HepG2 (cell line): ENCODE results near the gene CMIP. TPM values are rescaled to one million over a fixed set of nuclear protein-coding genes. Genes with fewer than 3 reads are reported as not detected.
A peak's percentile ranks its signal among the peaks of the same experiment; 100 is the strongest.

Experiments used
- ATAC-seq: fragments of 200-7000 bp; cut with Tn5 transposase; 3 replicates; pipeline ENCODE4 v1.9.1; 2020; ENCODE audit warnings: mild to moderate bottlenecking, moderate library complexity
- BruUV-seq: library from RNA; stranded (reverse); fragments of 400-500 nt; replicated peaks from 2 replicates; lab custom pipeline; 2021; lab: Mats Ljungman, UMichigan
- CTCF ChIA-PET: fragments of 300-600 bp; formaldehyde crosslinking; extraction: SDS; loops from one replicate; lab custom pipeline; 2021; ENCODE audit warnings: low total read pairs, inconsistent platforms, low intra/inter-chr PET ratio; lab: Yijun Ruan, JAX
- POLR2A ChIA-PET: fragments of 350-600 bp; sonication (Branson Sonifier 250); formaldehyde crosslinking; loops from one replicate; lab custom pipeline; 2020; ENCODE audit warnings: antibody characterized with exemption, inconsistent platforms; lab: Yijun Ruan, JAX
- DNase-seq: peaks from one replicate; pipeline ENCODE4 v3.0.0-alpha.2; 2015; ENCODE audit warnings: low spot score
- FAIRE-seq: peaks from 3 replicates; lab custom pipeline; 2011; peaks lifted over from hg19 to GRCh38; lab: Jason Lieb, UNC
- H2AFZ ChIP-seq: one replicate; pipeline ENCODE4 v1.6.1; 2011; ENCODE audit warnings: low read length, inconsistent platforms
- H3K27ac ChIP-seq: fragments of 300-600 bp; 3 replicates; pipeline ENCODE4 v1.8.0; 2011; ENCODE audit warnings: mixed run types, mild to moderate bottlenecking, mixed read lengths, low read length, inconsistent platforms; ENCODE audit not compliant: insufficient read depth; ENCODE audit errors: extremely low read length
- H3K27me3 ChIP-seq, 2 experiments: fragments of 200-600 bp in 1 of 2; 2 replicates in 1 of 2; 3 replicates in 1 of 2; pipeline versions ENCODE4 v1.6.0 to v1.8.0; 2011; ENCODE audit warnings: low read length in 2 of 2, mild to moderate bottlenecking in 2 of 2, moderate library complexity in 2 of 2, inconsistent platforms in 1 of 2; ENCODE audit not compliant: insufficient read depth in 2 of 2, control insufficient read depth in 1 of 2
- H3K36me3 ChIP-seq, 2 experiments: fragments of 200-600 bp in 1 of 2; replicated peaks in 1 of 2; 2 replicates in 1 of 2; 3 replicates in 1 of 2; pipeline versions ENCODE4 v1.5.1 to v1.8.0; 2011; ENCODE audit warnings: low read length in 2 of 2, inconsistent platforms in 1 of 2; ENCODE audit not compliant: insufficient read depth in 2 of 2, control insufficient read depth in 1 of 2
- H3K4me1 ChIP-seq: 2 replicates; pipeline ENCODE4 v1.5.1; 2012; ENCODE audit warnings: low read length, inconsistent platforms; ENCODE audit not compliant: insufficient read depth
- H3K4me2 ChIP-seq: 2 replicates; pipeline ENCODE4 v1.6.0; 2011; ENCODE audit warnings: low read depth, low read length, inconsistent platforms
- H3K4me3 ChIP-seq, 3 experiments: fragments of 200-600 bp in 1 of 3; sonication (generic), shearing (Covaris generic) in 1 of 3; replicated peaks in 1 of 3; 2 replicates each; pipeline ENCODE4 v1.5.1; 2011 to 2016; ENCODE audit warnings: low read length in 3 of 3, inconsistent platforms in 2 of 3, low read depth in 2 of 3, mild to moderate bottlenecking in 2 of 3, control low read depth in 1 of 3, mixed read lengths in 1 of 3; ENCODE audit not compliant: insufficient read depth in 1 of 3
- H3K79me2 ChIP-seq: one replicate; pipeline ENCODE4 v1.6.1; 2011; ENCODE audit warnings: low read length, inconsistent platforms; ENCODE audit not compliant: insufficient read depth
- H3K9ac ChIP-seq: 2 replicates; pipeline ENCODE4 v1.6.0; 2011; ENCODE audit warnings: mild to moderate bottlenecking, low read depth, low read length, inconsistent platforms; ENCODE audit not compliant: insufficient read depth
- H3K9me3 ChIP-seq: 2 replicates; pipeline ENCODE4 v1.5.1; 2012; ENCODE audit warnings: mild to moderate bottlenecking, low read length
- H4K20me1 ChIP-seq: 2 replicates; pipeline ENCODE4 v1.6.0; 2011; ENCODE audit warnings: inconsistent platforms, mild to moderate bottlenecking, low read length, moderate library complexity; ENCODE audit not compliant: insufficient read depth
- FIP1L1 ChIP-seq: fragments of 200-400 bp; formaldehyde crosslinking; IDR thresholded peaks from 2 replicates; pipeline ENCODE4 v1.6.1; 2018; ENCODE audit warnings: low read depth, mild to moderate bottlenecking, low read length, moderate library complexity, borderline replicate concordance; ENCODE audit not compliant: insufficient read depth
- FOXK2 ChIP-seq: fragments of 450-650 bp; IDR thresholded peaks from 2 replicates; pipeline ENCODE4 v1.6.1; 2016
- HNF4A ChIP-seq: sonication (generic); formaldehyde crosslinking; IDR thresholded peaks from 2 replicates; pipeline ENCODE4 v1.4.0; 2020; ENCODE audit warnings: missing genetic modification reagents
- MAFG ChIP-seq: sonication (generic); formaldehyde crosslinking; IDR thresholded peaks from 2 replicates; pipeline ENCODE4 v1.5.1; 2020; ENCODE audit warnings: mild to moderate bottlenecking, missing genetic modification reagents
- MAZ ChIP-seq, 2 experiments: sonication (generic) in 1 of 2; formaldehyde crosslinking in 1 of 2; IDR thresholded peaks; 2 replicates each; pipeline versions ENCODE4 v1.5.0 to v1.6.1; 2012 to 2020; ENCODE audit warnings: low read depth in 2 of 2, mild to moderate bottlenecking in 2 of 2, borderline replicate concordance in 1 of 2, improper control_type of control experiment in 1 of 2, low read length in 1 of 2, missing genetic modification reagents in 1 of 2, moderate library complexity in 1 of 2
- NFE2 ChIP-seq: sonication (generic); formaldehyde crosslinking; IDR thresholded peaks from 2 replicates; pipeline ENCODE4 v1.4.0; 2020; ENCODE audit warnings: missing genetic modification reagents
- NR2C2 ChIP-seq: sonication (generic); formaldehyde crosslinking; IDR thresholded peaks from 2 replicates; pipeline ENCODE4 v1.4.0; 2020; ENCODE audit warnings: missing genetic modification reagents, mild to moderate bottlenecking, moderate library complexity, borderline replicate concordance
- ZKSCAN8 ChIP-seq: IDR thresholded peaks from 2 replicates; pipeline ENCODE4 v1.6.1; 2016; ENCODE audit warnings: borderline replicate concordance, missing genetic modification reagents, missing compliant biosample characterization
- ZNF274 ChIP-seq: sonication (generic); formaldehyde crosslinking; IDR thresholded peaks from 2 replicates; pipeline ENCODE4 v1.5.1; 2020; ENCODE audit warnings: mild to moderate bottlenecking, missing genetic modification reagents
- ZNF296 ChIP-seq: sonication (generic); formaldehyde crosslinking; conservative IDR thresholded peaks from 2 replicates; pipeline ENCODE4 v1.5.0; 2020; ENCODE audit warnings: mild to moderate bottlenecking, missing genetic modification reagents
- ZNF33A ChIP-seq: sonication (generic); formaldehyde crosslinking; IDR thresholded peaks from 2 replicates; pipeline ENCODE4 v1.5.1; 2020; ENCODE audit warnings: missing genetic modification reagents, mild to moderate bottlenecking, moderate library complexity, borderline replicate concordance
- ZNF343 ChIP-seq: sonication (generic); formaldehyde crosslinking; IDR thresholded peaks from 2 replicates; pipeline ENCODE4 v1.4.0; 2020; ENCODE audit warnings: mild to moderate bottlenecking, missing genetic modification reagents
- ZNF563 ChIP-seq: sonication (generic); formaldehyde crosslinking; IDR thresholded peaks from 2 replicates; pipeline ENCODE4 v1.8.0; 2022; ENCODE audit warnings: mild to moderate bottlenecking, moderate library complexity, missing genetic modification reagents
- ZNF629 ChIP-seq: sonication (generic); formaldehyde crosslinking; conservative IDR thresholded peaks from 2 replicates; pipeline ENCODE4 v1.5.0; 2020; ENCODE audit warnings: missing genetic modification reagents
- ZNF788 ChIP-seq: sonication (generic); formaldehyde crosslinking; IDR thresholded peaks from 2 replicates; pipeline ENCODE4 v1.5.0; 2020; ENCODE audit warnings: mild to moderate bottlenecking, missing genetic modification reagents, borderline replicate concordance
- ZNF792 ChIP-seq: IDR thresholded peaks from 2 replicates; pipeline ENCODE4 v1.6.1; 2016
- WGBS: methylation state at CpG from one replicate; pipeline ENCODE4 v1.1.6; 2017; ENCODE audit warnings: low lambda C conversion rate; 5-methylcytosine and 5-hydroxymethylcytosine counted together
- in situ Hi-C: cut with HindIII; loops from 2 replicates; pipeline ENCODE4 v1.10.0; 2017; ENCODE audit warnings: low pct_unique_long_range_greater_than_20kb; ENCODE audit not compliant: extremely low pct_ligation_motif_present
- intact Hi-C: fragments of 100-400 bp; cut with micrococcal nuclease; formaldehyde crosslinking; loops from one replicate; pipeline ENCODE4 v1.10.0; 2022; ENCODE audit not compliant: unreplicated experiment
- polyA plus RNA-seq, 8 experiments: library from polyadenylated mRNA; depleted of rRNA in 3 of 8; stranded (reverse) in 7 of 8; unstranded in 1 of 8; fragments of >200 nt; fragmentation: Illumina TruSeq in 4 of 8; extraction: Trizol in 4 of 8; gene quantifications; 2 replicates each; pipeline versions ENCODE4 v1.2.1 to v1.2.3, GENCODE V29; 2011 to 2016; ENCODE audit warnings: low read depth in 4 of 8, missing spikeins in 1 of 8, mixed read lengths in 1 of 8; ENCODE audit not compliant: insufficient read depth in 1 of 8
- total RNA-seq, 5 experiments: library from RNA; depleted of rRNA; stranded (reverse); fragments of >200 nt; fragmentation: Illumina TruSeq; extraction: Trizol; gene quantifications; 2 replicates each; pipeline ENCODE4 v1.2.3, GENCODE V29; 2016; ENCODE audit warnings: low read depth in 1 of 5
- TF ChIP-seq, protein P1 (sequence below): sonication (generic); formaldehyde crosslinking; IDR thresholded peaks from 2 replicates; pipeline ENCODE4 v1.8.0; 2022; ENCODE audit warnings: missing genetic modification reagents, mild to moderate bottlenecking, borderline replicate concordance
- TF ChIP-seq, protein P2 (sequence below): sonication (generic); formaldehyde crosslinking; IDR thresholded peaks from 2 replicates; pipeline ENCODE4 v1.8.1; 2022; ENCODE audit warnings: mild to moderate bottlenecking, missing genetic modification reagents
- TF ChIP-seq, protein P3 (sequence below): IDR thresholded peaks from 2 replicates; pipeline ENCODE4 v1.6.1; 2016; ENCODE audit warnings: missing genetic modification reagents, missing compliant biosample characterization
- TF ChIP-seq, protein P4 (sequence below): IDR thresholded peaks from 2 replicates; pipeline ENCODE4 v1.6.1; 2016; ENCODE audit warnings: low read depth, borderline replicate concordance
- TF ChIP-seq, protein P5 (sequence below): sonication (generic); formaldehyde crosslinking; conservative IDR thresholded peaks from 2 replicates; pipeline ENCODE4 v1.4.0; 2020; ENCODE audit warnings: missing genetic modification reagents

Gene CMIP
- total and polyA plus RNA-seq, 2 of the 13 experiments (the other 11 are each of a cell fraction or from before 2014, with no cell fraction given), result 10.9 to 18.1 TPM

DNA sequence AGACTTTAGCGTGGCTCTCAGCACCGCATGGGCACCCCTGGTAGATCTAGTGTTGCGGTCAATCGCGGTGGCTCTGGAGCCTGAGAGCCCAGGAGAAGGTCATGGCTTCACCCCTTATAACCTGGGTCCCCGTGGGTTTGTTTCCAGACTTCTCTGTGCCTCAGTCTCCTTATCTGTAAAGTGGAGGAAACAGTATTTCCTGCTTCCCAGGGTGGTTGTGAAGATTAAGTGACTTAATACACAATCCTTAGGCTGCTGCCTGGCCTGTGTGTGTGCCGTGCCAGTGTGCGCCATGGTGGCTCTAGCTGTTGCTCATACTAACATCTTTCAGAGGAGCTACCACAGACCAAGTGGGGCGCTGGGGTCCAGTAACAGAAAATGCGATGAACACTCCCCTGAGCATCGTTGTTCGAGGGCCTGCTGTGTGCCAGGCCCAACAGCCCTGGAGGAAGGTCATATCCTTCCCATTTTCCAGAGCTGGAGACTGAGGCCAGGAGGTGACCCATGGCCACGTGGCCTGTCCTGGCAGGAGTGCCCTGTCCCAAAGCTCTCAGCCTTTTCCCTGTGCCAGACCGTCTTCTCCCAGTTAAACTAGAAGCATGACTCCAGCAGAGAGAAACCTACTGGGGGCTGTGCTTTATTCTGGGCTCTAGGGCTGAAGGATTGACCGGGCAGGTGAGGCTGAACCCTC, 70.1 kb downstream of the CMIP start:
- peaks cover 75% of the 10 kb centered on the region for H3K4me1 ChIP-seq
- H4K20me1 ChIP-seq, result peaks cover 88% of the 10 kb centered on the region
- DNase-seq, result no peak
- no TSS peak for BruUV-seq
- H3K27ac ChIP-seq, result peak overlapping the region; percentile 74
- peaks cover 17 to 54% of the 10 kb centered on the region in 2 experiments for H3K36me3 ChIP-seq
- H3K79me2 ChIP-seq, result peaks cover 95% of the 10 kb centered on the region
- no peak overlapping the region for H3K9ac ChIP-seq
- H3K27me3 ChIP-seq, result no peaks in the 10 kb centered on the region
- FAIRE-seq, result no peak
- H3K9me3 ChIP-seq, result peaks cover 9% of the 10 kb centered on the region; the same call in 1 of the 2 replicates
- intact Hi-C loops, result no loop called here
- POLR2A ChIA-PET, result interaction anchor here (1.5 to 1.9 kb wide), 3 partner anchors 33 to 83 kb away, joined by 5 to 7 read pairs (median 5); no protein-coding TSS in a partner anchor
- in situ Hi-C loops, result no loop called here
- H3K4me2 ChIP-seq, result no peak overlapping the region
- 97% methylated on average over 13 of the region's 15 CpGs for WGBS
- H2AFZ ChIP-seq, result no peak overlapping the region
- no peak overlapping the region for H3K4me3 ChIP-seq
- CTCF ChIA-PET, result no interaction called here
- no peak for ATAC-seq
- TF ChIP-seq HNF4A (CRISPR knock-in tag), result no peak
- TF ChIP-seq, protein P1, sequence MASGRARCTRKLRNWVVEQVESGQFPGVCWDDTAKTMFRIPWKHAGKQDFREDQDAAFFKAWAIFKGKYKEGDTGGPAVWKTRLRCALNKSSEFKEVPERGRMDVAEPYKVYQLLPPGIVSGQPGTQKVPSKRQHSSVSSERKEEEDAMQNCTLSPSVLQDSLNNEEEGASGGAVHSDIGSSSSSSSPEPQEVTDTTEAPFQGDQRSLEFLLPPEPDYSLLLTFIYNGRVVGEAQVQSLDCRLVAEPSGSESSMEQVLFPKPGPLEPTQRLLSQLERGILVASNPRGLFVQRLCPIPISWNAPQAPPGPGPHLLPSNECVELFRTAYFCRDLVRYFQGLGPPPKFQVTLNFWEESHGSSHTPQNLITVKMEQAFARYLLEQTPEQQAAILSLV (CRISPR knock-in tag), result 0 out of 2 replicates have a peak, but pooled peaks have one; percentile 27
- no peak for TF ChIP-seq FIP1L1
- TF ChIP-seq ZNF343 (CRISPR knock-in tag), result no peak
- no peak for TF ChIP-seq ZNF788 (CRISPR knock-in tag)
- no peak for TF ChIP-seq NR2C2
- TF ChIP-seq, protein P2, sequence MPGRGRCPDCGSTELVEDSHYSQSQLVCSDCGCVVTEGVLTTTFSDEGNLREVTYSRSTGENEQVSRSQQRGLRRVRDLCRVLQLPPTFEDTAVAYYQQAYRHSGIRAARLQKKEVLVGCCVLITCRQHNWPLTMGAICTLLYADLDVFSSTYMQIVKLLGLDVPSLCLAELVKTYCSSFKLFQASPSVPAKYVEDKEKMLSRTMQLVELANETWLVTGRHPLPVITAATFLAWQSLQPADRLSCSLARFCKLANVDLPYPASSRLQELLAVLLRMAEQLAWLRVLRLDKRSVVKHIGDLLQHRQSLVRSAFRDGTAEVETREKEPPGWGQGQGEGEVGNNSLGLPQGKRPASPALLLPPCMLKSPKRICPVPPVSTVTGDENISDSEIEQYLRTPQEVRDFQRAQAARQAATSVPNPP (CRISPR knock-in tag), result no peak
- no peak for TF ChIP-seq ZNF792 (CRISPR knock-in tag)
- TF ChIP-seq, protein P3, sequence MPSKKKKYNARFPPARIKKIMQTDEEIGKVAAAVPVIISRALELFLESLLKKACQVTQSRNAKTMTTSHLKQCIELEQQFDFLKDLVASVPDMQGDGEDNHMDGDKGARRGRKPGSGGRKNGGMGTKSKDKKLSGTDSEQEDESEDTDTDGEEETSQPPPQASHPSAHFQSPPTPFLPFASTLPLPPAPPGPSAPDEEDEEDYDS, result no peak
- 0 out of 2 replicates have a peak, but pooled peaks have one; percentile 33 for TF ChIP-seq ZNF296
- TF ChIP-seq MAFG (CRISPR knock-in tag), result no peak
- TF ChIP-seq ZNF563, result no peak
- no peak for TF ChIP-seq ZKSCAN8 (CRISPR knock-in tag)
- no peak for TF ChIP-seq MAZ (IDR thresholded peaks at IDR 0.05; ENCODE audit: borderline replicate concordance, low read depth, low read length)
- no peak for TF ChIP-seq MAZ (CRISPR knock-in tag; IDR thresholded peaks at IDR 0.05; ENCODE audit: low read depth)
- TF ChIP-seq FOXK2, result no peak
- no peak for TF ChIP-seq NFE2 (CRISPR knock-in tag)
- TF ChIP-seq ZNF629 (CRISPR knock-in tag), result peak; percentile 89
- TF ChIP-seq, protein P4, sequence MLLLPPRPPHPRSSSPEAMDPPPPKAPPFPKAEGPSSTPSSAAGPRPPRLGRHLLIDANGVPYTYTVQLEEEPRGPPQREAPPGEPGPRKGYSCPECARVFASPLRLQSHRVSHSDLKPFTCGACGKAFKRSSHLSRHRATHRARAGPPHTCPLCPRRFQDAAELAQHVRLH (CRISPR knock-in tag), result no peak
- no peak for TF ChIP-seq ZNF33A (CRISPR knock-in tag)
- TF ChIP-seq ZNF274 (CRISPR knock-in tag), result no peak
- TF ChIP-seq, protein P5, sequence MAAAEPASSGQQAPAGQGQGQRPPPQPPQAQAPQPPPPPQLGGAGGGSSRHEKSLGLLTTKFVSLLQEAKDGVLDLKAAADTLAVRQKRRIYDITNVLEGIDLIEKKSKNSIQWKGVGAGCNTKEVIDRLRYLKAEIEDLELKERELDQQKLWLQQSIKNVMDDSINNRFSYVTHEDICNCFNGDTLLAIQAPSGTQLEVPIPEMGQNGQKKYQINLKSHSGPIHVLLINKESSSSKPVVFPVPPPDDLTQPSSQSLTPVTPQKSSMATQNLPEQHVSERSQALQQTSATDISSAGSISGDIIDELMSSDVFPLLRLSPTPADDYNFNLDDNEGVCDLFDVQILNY, result no peak
